ENCODE data around the gene PCDHGA1. TPM values are rescaled to one million over a fixed set of nuclear protein-coding genes. Genes with fewer than 3 reads are reported as not detected.

The PCDHGA1 gene
- total and polyA plus RNA-seq, 9 of the 15 experiments (the other 6 are each of a cell fraction or from before 2014, with no cell fraction given): 0.05 to 0.26 (median 0.18) TPM; not detected in 2

- peak; percentile 43; the same call in 1 of the 2 replicates for TF ChIP-seq MAX (CRISPR knock-in tag; IDR thresholded peaks at IDR 0.05)
Measured at GRCh38 chr5:141320225-141321169, 9.8 kb upstream of the PCDHGA1 start, which contains the start of gene TAF7 (continued).

DNA sequence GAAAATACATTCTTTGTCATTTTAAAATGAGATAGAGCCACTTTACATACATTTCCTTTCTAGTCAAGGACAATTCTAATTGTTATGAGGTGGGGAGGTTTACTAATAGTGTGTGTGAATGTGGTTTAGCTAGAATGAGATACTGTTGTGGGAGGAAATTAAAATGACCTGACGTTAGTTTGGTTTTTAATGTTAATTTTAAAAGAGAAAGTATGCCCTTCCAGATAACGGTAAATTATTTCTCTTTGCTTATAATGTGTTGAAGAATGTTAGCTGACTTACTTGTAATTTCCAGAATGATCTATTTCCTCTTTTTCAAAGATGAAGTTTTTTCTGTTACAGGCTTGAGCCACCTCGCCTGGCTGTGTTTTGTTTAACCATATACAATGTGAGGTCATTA, 8.1 kb upstream of the PCDHGA1 start:
- FAIRE-seq (no peak), ATAC-seq (no peak), DNase-seq (ENCODE audit: extremely low read depth in 1 of 4, low spot score in 3 of 4) (no peak)
- in situ Hi-C loops (cut with MboI): no loop called here
- Histone ChIP-seq H3K36me3 (ENCODE audit: control insufficient read depth, insufficient read depth, low read length) (peaks cover 23% of the 10 kb centered on the region), H3K9me1 (ENCODE audit: control insufficient read depth, insufficient read depth, low read length) (no peaks in the 10 kb centered on the region), H3K4me1 (replicated peaks in 1 of 2; ENCODE audit: control insufficient read depth in 2 of 2, insufficient read depth in 2 of 2, low read length in 2 of 2) (peaks cover 0 to 9% of the 10 kb centered on the region in 2 experiments; a peak in 1 of 5 replicates), H3K27me3 (ENCODE audit: control insufficient read depth in 2 of 2, insufficient read depth in 2 of 2, low read length in 2 of 2) (no peaks in the 10 kb centered on the region; a peak in 1 of 5 replicates), H3K9ac (ENCODE audit: insufficient read depth in 1 of 2, low read depth in 2 of 2, low read length in 2 of 2) (no peak overlapping the region), H2AFZ (ENCODE audit: low read depth, low read length) (no peak overlapping the region), H3K9me3 (replicated peaks; ENCODE audit: control insufficient read depth, insufficient read depth, low read depth, low read length) (peaks cover 22% of the 10 kb centered on the region), H3K4me2 (ENCODE audit: insufficient read depth, low read length) (no peak overlapping the region), H3K4me3 (no peak overlapping the region), H3K27ac (ENCODE audit: extremely low read depth, low read depth, low read length) (no peak overlapping the region), H4K20me1 (replicated peaks; ENCODE audit: control insufficient read depth, insufficient read depth, low read length) (no peaks in the 10 kb centered on the region), H3K79me2 (ENCODE audit: control insufficient read depth, insufficient read depth, low read length) (peaks cover 29% of the 10 kb centered on the region)
- ChIA-PET POLR2A (no interaction called here), CTCF (ENCODE audit: low intra/inter-chr PET ratio) (interaction anchor here (0.6 kb wide), 1 partner anchor 316 kb away, joined by 3 read pairs; no protein-coding TSS in a partner anchor)
- no TSS peak for BruUV-seq (replicated peaks)
- intact Hi-C loops (cut with micrococcal nuclease): loop anchor here (10.0 kb wide), 1 partner anchor 107 kb away; the partner anchor contains the start of gene PCDHB13
- TF ChIP-seq CLOCK (CRISPR knock-in tag; IDR thresholded peaks at IDR 0.05; ENCODE audit: borderline replicate concordance): no peak
- TF ChIP-seq PHF8 (IDR thresholded peaks at IDR 0.05; ENCODE audit: borderline replicate concordance, low read length): no peak
- TF ChIP-seq MXI1 (IDR thresholded peaks at IDR 0.05; ENCODE audit: low read depth, low read length): no peak
- no peak for TF ChIP-seq LEF1 (IDR thresholded peaks at IDR 0.05)
- TF ChIP-seq HNRNPLL (IDR thresholded peaks at IDR 0.05; ENCODE audit: low read depth, low read length, poor library complexity, severe bottlenecking): no peak
- TF ChIP-seq HES1 (IDR thresholded peaks at IDR 0.05; ENCODE audit: low read depth): no peak
- no peak for TF ChIP-seq ZBTB49 (CRISPR knock-in tag; IDR thresholded peaks at IDR 0.05; ENCODE audit: borderline replicate concordance)
- no peak for TF ChIP-seq CREB5 (CRISPR knock-in tag; IDR thresholded peaks at IDR 0.05)
- WGBS (ENCODE audit: insufficient coverage, low coverage, missing lambda C conversion rate): 72% methylated on average over 3 of the region's 3 CpGs

Data from K562 (cell line).